Osteoblast (primary cell): ENCODE measurements around the gene IL17B. TPM values are rescaled to one million over a fixed set of nuclear protein-coding genes. Genes with fewer than 3 reads are reported as not detected.

ENCODE experiments used
- DNase-seq: peaks from one replicate; pipeline ENCODE4 v3.0.0; 2011; ENCODE audit warnings: low spot score, mixed read lengths; ENCODE audit not compliant: insufficient read length; ENCODE audit errors: missing footprints
- H2AFZ ChIP-seq: 2 replicates; pipeline ENCODE4 v1.6.0; 2011; ENCODE audit warnings: mild to moderate bottlenecking, low read length
- H3K27ac ChIP-seq: 2 replicates; pipeline ENCODE4 v1.5.1; 2011; ENCODE audit warnings: mild to moderate bottlenecking, low read depth, low read length, moderate library complexity
- H3K27me3 ChIP-seq: 2 replicates; pipeline ENCODE4 v1.6.0; 2012; ENCODE audit warnings: mild to moderate bottlenecking, control low read depth, inconsistent platforms, low read length, moderate library complexity; ENCODE audit not compliant: insufficient read depth
- H3K36me3 ChIP-seq: 2 replicates; pipeline ENCODE4 v1.5.1; 2011; ENCODE audit warnings: mild to moderate bottlenecking, low read length, control low read depth, moderate library complexity; ENCODE audit not compliant: insufficient read depth
- H3K4me1 ChIP-seq: 2 replicates; pipeline ENCODE4 v1.5.1; 2011; ENCODE audit warnings: mild to moderate bottlenecking, low read length, control low read depth, moderate library complexity; ENCODE audit not compliant: insufficient read depth
- H3K4me2 ChIP-seq: 2 replicates; pipeline ENCODE4 v1.6.0; 2011; ENCODE audit warnings: mild to moderate bottlenecking, low read length; ENCODE audit not compliant: insufficient read depth
- H3K4me3 ChIP-seq: fragments of 200-600 bp; sonication (generic); 3 replicates; pipeline ENCODE4 v1.5.1; 2012; ENCODE audit warnings: mild to moderate bottlenecking, low read length, inconsistent platforms; ENCODE audit not compliant: insufficient read depth
- H3K79me2 ChIP-seq: 2 replicates; pipeline ENCODE4 v1.6.0; 2012; ENCODE audit warnings: mild to moderate bottlenecking, low read length, control low read depth, inconsistent platforms; ENCODE audit not compliant: insufficient read depth
- H3K9me3 ChIP-seq: 2 replicates; pipeline ENCODE4 v1.5.1; 2011; ENCODE audit warnings: low read depth, low read length, control low read depth
- H4K20me1 ChIP-seq: 2 replicates; pipeline ENCODE4 v1.6.0; 2012; ENCODE audit warnings: mild to moderate bottlenecking, low read length, control low read depth; ENCODE audit not compliant: insufficient read depth
- CTCF ChIP-seq: IDR thresholded peaks from 2 replicates; pipeline ENCODE4 v1.5.1; 2011; ENCODE audit warnings: mild to moderate bottlenecking, low read depth, low read length, moderate library complexity; ENCODE audit errors: extremely low read depth
- total RNA-seq: library from RNA; depleted of rRNA; stranded (reverse); fragments of >200 nt; gene quantifications from 2 replicates; pipeline ENCODE4 v1.2.3, GENCODE V29; 2012

The IL17B gene
- total RNA-seq, 1 donor, result not detected

- Histone ChIP-seq H4K20me1 (peaks cover 69% of the 10 kb centered on the region), H3K27me3 (no peaks in the 10 kb centered on the region), H3K9me3 (no peaks in the 10 kb centered on the region), H3K4me1 (peaks cover 79% of the 10 kb centered on the region), H2AFZ (no peak overlapping the region), H3K79me2 (peaks cover 63% of the 10 kb centered on the region), H3K27ac (peak overlapping the region; percentile 67), H3K36me3 (peaks cover 97% of the 10 kb centered on the region), H3K4me2 (no peak overlapping the region), H3K4me3 (no peak overlapping the region)
- peak; percentile 54 for DNase-seq
- TF ChIP-seq CTCF, result no peak
Observed at GRCh38 chr5:149420545-149421371, 41.7 kb upstream of the IL17B start.

GRCh38 chr5:149419859-149420544, 40.9 kb upstream of the IL17B start:
- H3K36me3 ChIP-seq, result peaks cover 97% of the 10 kb centered on the region
- peaks cover 70% of the 10 kb centered on the region for H3K79me2 ChIP-seq
- no peak for TF ChIP-seq CTCF
- DNase-seq, result peak; percentile 78
- peaks cover 76% of the 10 kb centered on the region for H4K20me1 ChIP-seq
- H3K4me1 ChIP-seq, result peaks cover 87% of the 10 kb centered on the region
- peak overlapping the region; percentile 16 for H3K4me2 ChIP-seq
- H3K4me3 ChIP-seq, result no peak overlapping the region
- peak overlapping the region; percentile 67 for H3K27ac ChIP-seq
- no peak overlapping the region for H2AFZ ChIP-seq
- no peaks in the 10 kb centered on the region for H3K9me3 ChIP-seq
- H3K27me3 ChIP-seq, result no peaks in the 10 kb centered on the region

GRCh38 chr5:149419532-149419858, 40.4 kb upstream of the IL17B start:
- Histone ChIP-seq H3K79me2 (peaks cover 75% of the 10 kb centered on the region), H2AFZ (no peak overlapping the region), H3K27ac (peak overlapping the region; percentile 67), H3K9me3 (no peaks in the 10 kb centered on the region), H4K20me1 (peaks cover 81% of the 10 kb centered on the region), H3K27me3 (no peaks in the 10 kb centered on the region), H3K4me1 (peaks cover 91% of the 10 kb centered on the region), H3K4me2 (peak overlapping the region; percentile 16), H3K36me3 (peaks cover 97% of the 10 kb centered on the region), H3K4me3 (no peak overlapping the region)
- peak; percentile 74 for DNase-seq
- no peak for TF ChIP-seq CTCF

GRCh38 chr5:149418910-149419531, 39.9 kb upstream of the IL17B start:
- H3K9me3 ChIP-seq, result no peaks in the 10 kb centered on the region
- no peak for TF ChIP-seq CTCF
- no peak overlapping the region for H2AFZ ChIP-seq
- peaks cover 98% of the 10 kb centered on the region for H3K36me3 ChIP-seq
- H3K79me2 ChIP-seq, result peaks cover 80% of the 10 kb centered on the region
- H3K4me1 ChIP-seq, result peaks cover 92% of the 10 kb centered on the region
- no peaks in the 10 kb centered on the region for H3K27me3 ChIP-seq
- no peak for DNase-seq
- no peak overlapping the region for H3K4me3 ChIP-seq
- H3K4me2 ChIP-seq, result peak overlapping the region; percentile 16
- peak overlapping the region; percentile 67 for H3K27ac ChIP-seq
- H4K20me1 ChIP-seq, result peaks cover 85% of the 10 kb centered on the region
